B cell (primary cell): ENCODE data around the gene CNNM3. TPM values are rescaled to one million over a fixed set of nuclear protein-coding genes. Genes with fewer than 3 reads are reported as not detected.

ENCODE experiments used
- ATAC-seq: fragments of 200-7000 bp; cut with Tn5 transposase; one replicate; pipeline ENCODE4 v1.10.0; 2021; ENCODE audit warnings: low read depth, mild to moderate bottlenecking, moderate number of reproducible peaks, moderate library complexity
- CTCF ChIA-PET: fragments of 350-600 bp; sonication (Branson Sonifier 250); formaldehyde crosslinking; loops from one replicate; lab custom pipeline; 2021; ENCODE audit warnings: antibody characterized with exemption, inconsistent platforms; lab: Charles Lee
- POLR2A ChIA-PET: fragments of 350-600 bp; sonication (Branson Sonifier 250); formaldehyde crosslinking; loops from one replicate; lab custom pipeline; 2021; ENCODE audit warnings: antibody characterized with exemption; lab: Charles Lee
- DNase-seq: peaks from one replicate; pipeline ENCODE4 v3.0.0; 2013
- H2AFZ ChIP-seq: 2 replicates; pipeline ENCODE4 v1.6.1; 2012; ENCODE audit warnings: mild to moderate bottlenecking, low read depth, low read length; ENCODE audit not compliant: insufficient read depth, poor library complexity, severe bottlenecking
- H3K27ac ChIP-seq, 2 donors: 1 replicate in 1 of 2; 2 replicates in 1 of 2; pipeline ENCODE4 v1.5.1; 2012 to 2013; ENCODE audit warnings: low read length in 2 of 2, mild to moderate bottlenecking in 2 of 2, moderate library complexity in 1 of 2
- H3K27me3 ChIP-seq, 4 experiments: fragments of 200-600 bp in 1 of 4; sonication (generic) in 1 of 4; replicated peaks in 1 of 4; 1 replicate in 2 of 4; 2 replicates in 2 of 4; pipeline versions ENCODE4 v1.6.1 to v1.7.0; 2013 to 2016; ENCODE audit warnings: low read length in 3 of 4, mild to moderate bottlenecking in 2 of 4, mixed read lengths in 1 of 4, moderate library complexity in 1 of 4; ENCODE audit not compliant: insufficient read depth in 4 of 4, control insufficient read depth in 3 of 4; ENCODE audit errors: control extremely low read depth in 1 of 4
- H3K36me3 ChIP-seq, 2 experiments: replicated peaks in 1 of 2; 1 replicate in 1 of 2; 2 replicates in 1 of 2; pipeline versions ENCODE4 v1.6.1 to v1.7.1; 2013; ENCODE audit warnings: low read length in 1 of 2; ENCODE audit not compliant: insufficient read depth in 2 of 2, control insufficient read depth in 1 of 2; ENCODE audit errors: control extremely low read depth in 1 of 2, extremely low read depth in 1 of 2
- H3K4me1 ChIP-seq, 2 donors: fragments of 200-600 bp in 1 of 2; sonication (generic) in 1 of 2; 1 replicate in 1 of 2; 2 replicates in 1 of 2; pipeline versions ENCODE4 v1.5.1 to v1.6.1; 2013 to 2017; ENCODE audit warnings: low read length in 2 of 2; ENCODE audit not compliant: control insufficient read depth in 2 of 2, insufficient read depth in 2 of 2
- H3K4me2 ChIP-seq: replicated peaks from 2 replicates; pipeline ENCODE3; 2012; ENCODE audit warnings: mild to moderate bottlenecking, low read depth, low read length; ENCODE audit not compliant: poor library complexity, severe bottlenecking
- H3K4me3 ChIP-seq, 5 experiments: fragments of 200-600 bp in 1 of 5; sonication (generic) in 1 of 5; 1 replicate in 3 of 5; 2 replicates in 2 of 5; pipeline versions ENCODE4 v1.5.1 to v1.7.0; 2011 to 2016; ENCODE audit warnings: low read length in 4 of 5, mild to moderate bottlenecking in 4 of 5, low read depth in 2 of 5, control low read depth in 1 of 5, moderate library complexity in 1 of 5; ENCODE audit not compliant: insufficient read depth in 1 of 5; ENCODE audit errors: control extremely low read depth in 1 of 5, extremely low read depth in 1 of 5
- H3K79me2 ChIP-seq: fragments of 200-600 bp; sonication (generic); one replicate; pipeline ENCODE4 v1.6.0; 2016; ENCODE audit warnings: low read length; ENCODE audit not compliant: control insufficient read depth, insufficient read depth
- H3K9ac ChIP-seq: fragments of 200-600 bp; sonication (generic); 2 replicates; pipeline ENCODE4 v1.6.1; 2017; ENCODE audit warnings: mild to moderate bottlenecking, low read length, moderate library complexity
- H3K9me3 ChIP-seq, 3 donors: one replicate each; pipeline versions ENCODE4 v1.6.1 to v1.7.1; 2013; ENCODE audit warnings: low read length in 2 of 3; ENCODE audit not compliant: control insufficient read depth in 2 of 3, insufficient read depth in 1 of 3; ENCODE audit errors: control extremely low read depth in 1 of 3
- H4K20me1 ChIP-seq: 2 replicates; pipeline ENCODE4 v1.6.0; 2012; ENCODE audit warnings: mild to moderate bottlenecking, low read length; ENCODE audit not compliant: insufficient read depth, control insufficient read depth, poor library complexity, severe bottlenecking
- H3K27ac Mint-ChIP-seq: one replicate; pipeline ENCODE4 v1.8.0; 2021; ENCODE audit warnings: mixed read lengths
- H3K27me3 Mint-ChIP-seq: one replicate; pipeline ENCODE4 v1.8.0; 2021; ENCODE audit warnings: mixed read lengths
- H3K4me1 Mint-ChIP-seq: one replicate; pipeline ENCODE4 v1.8.0; 2021; ENCODE audit warnings: mixed read lengths
- H3K4me3 Mint-ChIP-seq: one replicate; pipeline ENCODE4 v1.8.0; 2021; ENCODE audit warnings: mixed read lengths
- H3K9me3 Mint-ChIP-seq: one replicate; pipeline ENCODE4 v1.8.0; 2022; ENCODE audit warnings: mixed read lengths; ENCODE audit not compliant: insufficient read depth
- CTCF ChIP-seq: fragments of 200-600 bp; IDR thresholded peaks from one replicate; pipeline ENCODE4 v1.8.0; 2022; ENCODE audit warnings: antibody characterized with exemption, mild to moderate bottlenecking
- EZH2 ChIP-seq: IDR thresholded peaks from 2 replicates; pipeline ENCODE4 v1.6.1; 2012; ENCODE audit warnings: borderline replicate concordance, low read depth, mild to moderate bottlenecking, moderate library complexity, low read length; ENCODE audit not compliant: insufficient read depth, poor library complexity, severe bottlenecking
- WGBS: methylation state at CpG from one replicate; pipeline ENCODE4 v1.1.5; 2013; ENCODE audit warnings: missing lambda C conversion rate; ENCODE audit not compliant: insufficient coverage; 5-methylcytosine and 5-hydroxymethylcytosine counted together
- intact Hi-C: fragments of 100-400 bp; cut with micrococcal nuclease; formaldehyde crosslinking; loops from one replicate; pipeline ENCODE4 v1.10.0; 2022
- polyA plus RNA-seq: library from polyadenylated mRNA; depleted of rRNA; stranded (reverse); fragments of >200 nt; gene quantifications from 2 replicates; pipeline ENCODE4 v1.2.3, GENCODE V29; 2012
- total RNA-seq, 2 donors: library from RNA; stranded (reverse); fragments of 120-200 nt in 1 of 2; gene quantifications; 1 replicate in 1 of 2; 2 replicates in 1 of 2; pipeline versions ENCODE4 v1.2.3 to v1.2.4, GENCODE V29; 2013 to 2022

The CNNM3 gene
- total and polyA plus RNA-seq, 2 donors (not counting 1 experiment from before 2014, with no cell fraction given) = 28.8 to 54.7 TPM

GRCh38 chr2:96870626-96871255, 54.7 kb downstream of the CNNM3 start:
- Histone ChIP-seq H3K9ac (peak overlapping the region; percentile 64), H3K4me1 (peaks cover 44 to 53% of the 10 kb centered on the region in 2 donors), H3K36me3 (no peaks in the 10 kb centered on the region), H3K27ac (no peak overlapping the region), H3K79me2 (no peaks in the 10 kb centered on the region), H3K9me3 (peaks cover 0 to 14% (median 0%) of the 10 kb centered on the region in 3 donors), H2AFZ (peak overlapping the region; percentile 78), H3K27me3 (peaks cover 0 to 41% (median 14%) of the 10 kb centered on the region in 4 experiments), H3K4me3 (peak overlapping the region in 4 of 5 experiments; percentile 13 to 84 (median 60)), H4K20me1 (no peaks in the 10 kb centered on the region), H3K4me2 (peak overlapping the region; percentile 100)
- peak; percentile 59 for DNase-seq
- WGBS = 13% methylated on average over 11 of the region's 13 CpGs
- no peak for TF ChIP-seq EZH2
- no peak for TF ChIP-seq CTCF
- Mint-ChIP-seq H3K4me1 (peaks cover 40% of the 10 kb centered on the region), H3K27ac (peak overlapping the region; percentile 75), H3K9me3 (no peaks in the 10 kb centered on the region), H3K4me3 (peak overlapping the region; percentile 89), H3K27me3 (peaks cover 26% of the 10 kb centered on the region)
- ChIA-PET POLR2A (interaction anchor here (1.3 kb wide), 1 partner anchor 13 kb away, joined by 3 read pairs; the partner anchor contains the start of gene ANKRD39), CTCF (interaction anchor here (0.5 to 1.9 kb wide), 4 partner anchors 13 to 604 kb away, joined by 3 to 14 read pairs (median 4); partner anchors contain the start of gene ANKRD39)
- intact Hi-C loops = loop anchor here (1.0 to 5.0 kb wide), 2 partner anchors 12 to 72 kb away; partner anchors contain the start of gene ANKRD39
- ATAC-seq = no peak
